Smooth muscle cell (in vitro differentiated cells): ENCODE data around the gene MED13. TPM values are rescaled to one million over a fixed set of nuclear protein-coding genes. Genes with fewer than 3 reads are reported as not detected.
"Not testable (repeated sequence)": the region's sequence is repeated elsewhere in the genome, so short reads cannot be mapped to it uniquely, and the experiment has no call there.

Experiments used
- DNase-seq: peaks from one replicate; lab custom pipeline; 2025; ENCODE audit not compliant: unreplicated experiment; lab: John Stamatoyannopoulos, UW
- H2AFZ ChIP-seq: fragments of 200-600 bp; sonication (generic); 2 replicates; pipeline ENCODE4 v1.6.0; 2016; ENCODE audit warnings: antibody characterized with exemption, low read depth, mild to moderate bottlenecking
- H3F3A ChIP-seq: fragments of 200-600 bp; sonication (generic); 2 replicates; pipeline ENCODE4 v1.6.0; 2017; ENCODE audit warnings: antibody characterized with exemption, low read depth
- H3K27ac ChIP-seq: fragments of 200-600 bp; sonication (generic); 2 replicates; pipeline ENCODE4 v1.5.1; 2016; ENCODE audit warnings: low read depth, mild to moderate bottlenecking
- H3K27me3 ChIP-seq: fragments of 200-600 bp; sonication (generic); 2 replicates; pipeline ENCODE4 v1.6.1; 2016; ENCODE audit warnings: low read depth, mild to moderate bottlenecking
- H3K36me3 ChIP-seq: fragments of 200-600 bp; sonication (generic); 2 replicates; pipeline ENCODE4 v1.5.1; 2016; ENCODE audit warnings: low read depth
- H3K4me1 ChIP-seq: fragments of 200-600 bp; sonication (generic); 2 replicates; pipeline ENCODE4 v1.5.1; 2016; ENCODE audit warnings: low read depth
- H3K4me2 ChIP-seq: fragments of 200-600 bp; sonication (generic); 2 replicates; pipeline ENCODE4 v1.6.0; 2016; ENCODE audit warnings: mild to moderate bottlenecking
- H3K4me3 ChIP-seq: fragments of 200-600 bp; sonication (generic); 2 replicates; pipeline ENCODE4 v1.5.1; 2016; ENCODE audit warnings: mild to moderate bottlenecking
- H3K79me2 ChIP-seq: fragments of 200-600 bp; sonication (generic); 2 replicates; pipeline ENCODE4 v1.6.0; 2016; ENCODE audit warnings: low read depth, mild to moderate bottlenecking
- H3K9ac ChIP-seq: fragments of 200-600 bp; sonication (generic); 2 replicates; pipeline ENCODE4 v1.6.0; 2016; ENCODE audit warnings: low read depth
- H3K9me3 ChIP-seq: fragments of 200-600 bp; sonication (generic); replicated peaks from 2 replicates; pipeline ENCODE4 v1.5.1; 2016; ENCODE audit warnings: low read depth
- H4K20me1 ChIP-seq: fragments of 200-600 bp; sonication (generic); 2 replicates; pipeline ENCODE4 v1.6.0; 2016; ENCODE audit warnings: low read depth
- WGBS: methylation state at CpG from one replicate; pipeline ENCODE4 v1.1.7; 2016; ENCODE audit warnings: low lambda C conversion rate; 5-methylcytosine and 5-hydroxymethylcytosine counted together
- polyA plus RNA-seq: library from polyadenylated mRNA; unstranded; fragments of >200 nt; fragmentation: Nextera tagmentation; extraction: Ambion mirVana; gene quantifications from 2 replicates; pipeline ENCODE4 v1.2.1, GENCODE V29; 2016
- total RNA-seq: library from RNA; depleted of rRNA; stranded (reverse); fragments of >200 nt; gene quantifications from 2 replicates; pipeline ENCODE4 v1.2.3, GENCODE V29; 2014
- TF ChIP-seq, protein P1 (sequence below): fragments of 200-600 bp; sonication (generic); IDR thresholded peaks from 2 replicates; pipeline ENCODE4 v1.5.1; 2017; ENCODE audit warnings: borderline replicate concordance, mild to moderate bottlenecking, antibody characterized with exemption; ENCODE audit not compliant: insufficient read depth, poor library complexity, severe bottlenecking

MED13 gene
- total and polyA plus RNA-seq, 2 experiments from 2014 or later, result 3.2 to 50.0 TPM

DNA sequence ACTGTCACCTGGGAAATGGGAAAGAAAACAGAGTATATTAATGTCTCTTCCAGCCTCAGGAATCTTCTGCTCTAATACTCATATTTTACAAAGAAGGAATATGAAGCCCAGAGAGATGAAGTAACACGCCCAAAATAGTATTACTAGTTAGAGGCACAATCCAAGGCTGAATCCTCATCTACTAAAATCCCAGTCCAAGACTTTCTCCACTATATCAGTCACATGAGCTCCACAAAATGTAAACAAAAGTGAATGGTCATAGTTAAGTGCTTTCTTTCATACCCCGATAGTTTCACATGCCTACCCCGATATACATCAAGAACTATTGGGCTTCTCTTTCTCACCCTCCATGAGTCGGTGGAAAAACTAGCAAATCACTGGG lies 138.3 kb downstream of the MED13 start:
- no peaks in the 10 kb centered on the region for H3K9me3 ChIP-seq
- 40% methylated on average over 4 of the region's 4 CpGs for WGBS
- H3F3A ChIP-seq, result no peaks in the 10 kb centered on the region
- TF ChIP-seq, protein P1, sequence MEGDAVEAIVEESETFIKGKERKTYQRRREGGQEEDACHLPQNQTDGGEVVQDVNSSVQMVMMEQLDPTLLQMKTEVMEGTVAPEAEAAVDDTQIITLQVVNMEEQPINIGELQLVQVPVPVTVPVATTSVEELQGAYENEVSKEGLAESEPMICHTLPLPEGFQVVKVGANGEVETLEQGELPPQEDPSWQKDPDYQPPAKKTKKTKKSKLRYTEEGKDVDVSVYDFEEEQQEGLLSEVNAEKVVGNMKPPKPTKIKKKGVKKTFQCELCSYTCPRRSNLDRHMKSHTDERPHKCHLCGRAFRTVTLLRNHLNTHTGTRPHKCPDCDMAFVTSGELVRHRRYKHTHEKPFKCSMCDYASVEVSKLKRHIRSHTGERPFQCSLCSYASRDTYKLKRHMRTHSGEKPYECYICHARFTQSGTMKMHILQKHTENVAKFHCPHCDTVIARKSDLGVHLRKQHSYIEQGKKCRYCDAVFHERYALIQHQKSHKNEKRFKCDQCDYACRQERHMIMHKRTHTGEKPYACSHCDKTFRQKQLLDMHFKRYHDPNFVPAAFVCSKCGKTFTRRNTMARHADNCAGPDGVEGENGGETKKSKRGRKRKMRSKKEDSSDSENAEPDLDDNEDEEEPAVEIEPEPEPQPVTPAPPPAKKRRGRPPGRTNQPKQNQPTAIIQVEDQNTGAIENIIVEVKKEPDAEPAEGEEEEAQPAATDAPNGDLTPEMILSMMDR, result no peak
- H2AFZ ChIP-seq, result peak overlapping the region; percentile 90
- H3K79me2 ChIP-seq, result no peaks in the 10 kb centered on the region
- H3K27me3 ChIP-seq, result no peaks in the 10 kb centered on the region
- peak overlapping the region; percentile 75 for H3K4me3 ChIP-seq
- H3K4me2 ChIP-seq, result peak overlapping the region; percentile 85
- no peak for DNase-seq
- peak overlapping the region; percentile 82 for H3K9ac ChIP-seq
- H3K4me1 ChIP-seq, result peaks cover 6% of the 10 kb centered on the region
- H3K27ac ChIP-seq, result peak overlapping the region; percentile 78
- no peaks in the 10 kb centered on the region for H4K20me1 ChIP-seq
- peaks cover 5% of the 10 kb centered on the region for H3K36me3 ChIP-seq

- H4K20me1 ChIP-seq, H3K79me2 ChIP-seq, H3K9ac ChIP-seq, H2AFZ ChIP-seq, H3K27ac ChIP-seq, H3K4me2 ChIP-seq, H3K9me3 ChIP-seq, H3F3A ChIP-seq, H3K4me3 ChIP-seq, H3K4me1 ChIP-seq, DNase-seq, H3K27me3 ChIP-seq: not testable (repeated sequence)
- 97% methylated on average over 15 of the region's 15 CpGs for WGBS
- peaks cover 26% of the 10 kb centered on the region for H3K36me3 ChIP-seq
Measured at GRCh38 chr17:61915162-61915561, 149.9 kb downstream of the MED13 start.

- Histone ChIP-seq H4K20me1 (no peaks in the 10 kb centered on the region), H3K9ac (no peak overlapping the region), H3K36me3 (peaks cover 17% of the 10 kb centered on the region), H3K4me1 (no peaks in the 10 kb centered on the region), H3K4me2 (no peak overlapping the region), H3K4me3 (no peak overlapping the region), H3F3A (no peaks in the 10 kb centered on the region), H3K27me3 (no peaks in the 10 kb centered on the region), H2AFZ (no peak overlapping the region), H3K79me2 (no peaks in the 10 kb centered on the region), H3K9me3 (no peaks in the 10 kb centered on the region), H3K27ac (no peak overlapping the region)
- DNase-seq, result no peak
- TF ChIP-seq, protein P1, result no peak
- WGBS, result 89% methylated on average over 7 of the region's 7 CpGs
Measured at GRCh38 chr17:61908292-61909037, 156.6 kb downstream of the MED13 start.

DNA sequence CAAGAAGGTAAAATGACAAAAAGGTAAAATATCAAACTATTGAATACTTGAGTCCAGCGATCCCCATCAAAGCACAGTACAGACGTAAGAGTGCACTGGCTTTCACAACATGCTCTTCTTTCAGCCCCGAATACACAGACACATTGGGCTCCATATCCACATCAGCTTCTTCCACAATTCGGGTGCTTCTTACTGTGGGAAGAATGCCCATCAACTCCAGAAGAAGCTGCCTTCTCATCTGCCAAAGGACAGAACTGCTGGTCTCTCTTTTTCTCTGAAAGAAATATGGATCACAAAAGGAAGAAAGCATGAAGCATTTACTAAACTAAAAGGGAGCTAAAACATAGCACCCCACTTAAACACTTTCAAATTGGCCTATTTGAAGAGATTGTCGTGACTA lies 157.7 kb downstream of the MED13 start:
- Histone ChIP-seq H3K4me3 (no peak overlapping the region), H3K9ac (no peak overlapping the region), H2AFZ (no peak overlapping the region), H3K27ac (no peak overlapping the region), H4K20me1 (no peaks in the 10 kb centered on the region), H3K27me3 (no peaks in the 10 kb centered on the region), H3K36me3 (peaks cover 17% of the 10 kb centered on the region), H3K4me2 (no peak overlapping the region), H3K4me1 (no peaks in the 10 kb centered on the region), H3F3A (no peaks in the 10 kb centered on the region), H3K79me2 (no peaks in the 10 kb centered on the region), H3K9me3 (no peaks in the 10 kb centered on the region)
- over 99% methylated on average over 5 of the region's 5 CpGs for WGBS
- TF ChIP-seq, protein P1, result no peak
- no peak for DNase-seq
